Tibial nerve (tissue), 3 donors: Measurements from ENCODE around the gene GRPEL1.

Source experiments
- POLR2A ChIP-seq, 2 donors: fragments of 450-650 bp; IDR thresholded peaks; one replicate each; pipeline ENCODE4 v1.6.1; 2017; ENCODE audit warnings: antibody characterized with exemption in 2 of 2, mild to moderate bottlenecking in 2 of 2, moderate library complexity in 2 of 2
- TF ChIP-seq, protein P1 (sequence below), 5 experiments: fragments of 200-600 bp in 3 of 5; fragments of 450-650 bp in 2 of 5; sonication (generic) in 3 of 5; IDR thresholded peaks; one replicate each; pipeline ENCODE4 v1.5.1; 2016 to 2019; ENCODE audit warnings: antibody characterized with exemption in 5 of 5, mild to moderate bottlenecking in 3 of 5, moderate library complexity in 2 of 5

DNA sequence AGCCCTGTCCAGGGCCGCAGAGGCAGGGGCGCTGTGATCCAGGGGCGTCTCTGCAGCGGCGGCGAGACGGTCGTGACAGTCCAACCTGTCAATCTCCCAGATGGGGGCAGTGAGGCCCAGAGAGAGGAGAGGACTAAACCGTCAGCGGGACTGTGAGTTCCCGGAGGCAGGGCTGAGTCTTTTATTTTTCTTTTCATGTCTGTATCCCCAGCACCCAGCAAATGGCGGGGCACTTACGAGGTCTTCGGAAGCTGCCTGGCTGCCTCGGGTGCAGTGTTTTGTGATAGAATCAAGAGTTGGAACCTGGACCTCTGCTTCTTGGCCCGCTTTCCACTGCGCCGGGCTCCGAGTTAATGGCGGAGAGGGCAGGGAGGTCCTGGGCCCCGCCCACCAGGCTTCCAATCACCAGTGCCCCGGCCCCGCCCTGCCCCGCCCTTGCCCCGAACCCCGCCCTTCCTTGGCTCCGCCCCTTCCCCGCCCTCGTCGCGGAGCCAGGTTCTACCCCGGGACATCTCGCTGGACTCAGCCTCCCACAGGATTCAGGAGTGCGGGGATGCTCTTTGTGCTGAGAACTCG lies 35.3 kb upstream of the GRPEL1 start:
- TF ChIP-seq, protein P1, sequence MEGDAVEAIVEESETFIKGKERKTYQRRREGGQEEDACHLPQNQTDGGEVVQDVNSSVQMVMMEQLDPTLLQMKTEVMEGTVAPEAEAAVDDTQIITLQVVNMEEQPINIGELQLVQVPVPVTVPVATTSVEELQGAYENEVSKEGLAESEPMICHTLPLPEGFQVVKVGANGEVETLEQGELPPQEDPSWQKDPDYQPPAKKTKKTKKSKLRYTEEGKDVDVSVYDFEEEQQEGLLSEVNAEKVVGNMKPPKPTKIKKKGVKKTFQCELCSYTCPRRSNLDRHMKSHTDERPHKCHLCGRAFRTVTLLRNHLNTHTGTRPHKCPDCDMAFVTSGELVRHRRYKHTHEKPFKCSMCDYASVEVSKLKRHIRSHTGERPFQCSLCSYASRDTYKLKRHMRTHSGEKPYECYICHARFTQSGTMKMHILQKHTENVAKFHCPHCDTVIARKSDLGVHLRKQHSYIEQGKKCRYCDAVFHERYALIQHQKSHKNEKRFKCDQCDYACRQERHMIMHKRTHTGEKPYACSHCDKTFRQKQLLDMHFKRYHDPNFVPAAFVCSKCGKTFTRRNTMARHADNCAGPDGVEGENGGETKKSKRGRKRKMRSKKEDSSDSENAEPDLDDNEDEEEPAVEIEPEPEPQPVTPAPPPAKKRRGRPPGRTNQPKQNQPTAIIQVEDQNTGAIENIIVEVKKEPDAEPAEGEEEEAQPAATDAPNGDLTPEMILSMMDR (IDR thresholded peaks at IDR 0.05), result peak in 2 of 5 experiments; percentile 7 to 12
- peak; percentile 66 to 78 for TF ChIP-seq POLR2A (IDR thresholded peaks at IDR 0.05)
